Measurements from ENCODE around the gene FAM163B. TPM values are rescaled to one million over a fixed set of nuclear protein-coding genes. Genes with fewer than 3 reads are reported as not detected.

Gene FAM163B
- total RNA-seq, 1 experiment from 2014 or later = not detected

GRCh38 chr9:133537257-133537656, 71.9 kb downstream of the FAM163B start:
- Mint-ChIP-seq H3K36me3 (ENCODE audit: insufficient read depth, unreplicated experiment) (no peaks in the 10 kb centered on the region), H3K27me3 (ENCODE audit: insufficient read depth, unreplicated experiment) (no peaks in the 10 kb centered on the region), H3K9me3 (ENCODE audit: unreplicated experiment) (no peaks in the 10 kb centered on the region), H3K4me1 (ENCODE audit: low read depth, unreplicated experiment) (no peaks in the 10 kb centered on the region), H3K27ac (ENCODE audit: unreplicated experiment) (no peak overlapping the region), H3K4me3 (ENCODE audit: unreplicated experiment) (no peak overlapping the region)
- POLR2A ChIA-PET = no interaction called here
- Histone ChIP-seq H3K27me3 (replicated peaks; ENCODE audit: control insufficient read depth, insufficient read depth, low read length) (no peaks in the 10 kb centered on the region), H3K4me3 (ENCODE audit: low read depth, low read length) (no peak overlapping the region), H3K4me1 (peaks cover 5% of the 10 kb centered on the region; the same call in 1 of the 2 replicates), H3K9me3 (no peaks in the 10 kb centered on the region), H3K36me3 (ENCODE audit: control insufficient read depth, insufficient read depth, low read length) (no peaks in the 10 kb centered on the region)
- BruUV-seq (replicated peaks) = no TSS peak
- intact Hi-C loops (cut with micrococcal nuclease; ENCODE audit: unreplicated experiment) = no loop called here
- TF ChIP-seq CTCF (IDR thresholded peaks at IDR 0.05; ENCODE audit: insufficient read depth in 1 of 2, low read depth in 1 of 2, low read length in 1 of 2, severe bottlenecking in 1 of 2, unreplicated experiment in 1 of 2) = no peak
- CTCF ChIA-PET = no interaction called here
- DNase-seq = no peak

GRCh38 chr9:133536536-133536935, 72.7 kb downstream of the FAM163B start:
- CTCF ChIA-PET = no interaction called here
- Histone ChIP-seq H3K27me3 (replicated peaks; ENCODE audit: control insufficient read depth, insufficient read depth, low read length) (no peaks in the 10 kb centered on the region), H3K4me3 (ENCODE audit: low read depth, low read length) (no peak overlapping the region), H3K4me1 (peaks cover 5% of the 10 kb centered on the region; the same call in 1 of the 2 replicates), H3K36me3 (ENCODE audit: control insufficient read depth, insufficient read depth, low read length) (no peaks in the 10 kb centered on the region), H3K9me3 (no peaks in the 10 kb centered on the region)
- no peaks in the 10 kb centered on the region for H3K9me3 Mint-ChIP-seq (ENCODE audit: unreplicated experiment)
- TF ChIP-seq CTCF (IDR thresholded peaks at IDR 0.05; ENCODE audit: insufficient read depth in 1 of 2, low read depth in 1 of 2, low read length in 1 of 2, severe bottlenecking in 1 of 2, unreplicated experiment in 1 of 2) = no peak
- DNase-seq = no peak
- no peak overlapping the region for H3K27ac Mint-ChIP-seq (ENCODE audit: unreplicated experiment)
- H3K36me3 Mint-ChIP-seq (ENCODE audit: insufficient read depth, unreplicated experiment) = no peaks in the 10 kb centered on the region
- no TSS peak for BruUV-seq (replicated peaks)
- no peaks in the 10 kb centered on the region for H3K27me3 Mint-ChIP-seq (ENCODE audit: insufficient read depth, unreplicated experiment)
- no peaks in the 10 kb centered on the region for H3K4me1 Mint-ChIP-seq (ENCODE audit: low read depth, unreplicated experiment)
- POLR2A ChIA-PET = no interaction called here
- intact Hi-C loops (cut with micrococcal nuclease; ENCODE audit: unreplicated experiment) = no loop called here
- H3K4me3 Mint-ChIP-seq (ENCODE audit: unreplicated experiment) = no peak overlapping the region

GRCh38 chr9:133536080-133536479, 73.1 kb downstream of the FAM163B start:
- Histone ChIP-seq H3K4me3 (ENCODE audit: low read depth, low read length) (no peak overlapping the region), H3K36me3 (ENCODE audit: control insufficient read depth, insufficient read depth, low read length) (no peaks in the 10 kb centered on the region), H3K9me3 (no peaks in the 10 kb centered on the region), H3K27me3 (replicated peaks; ENCODE audit: control insufficient read depth, insufficient read depth, low read length) (no peaks in the 10 kb centered on the region), H3K4me1 (peaks cover 5% of the 10 kb centered on the region; the same call in 1 of the 2 replicates)
- no TSS peak for BruUV-seq (replicated peaks)
- intact Hi-C loops (cut with micrococcal nuclease; ENCODE audit: unreplicated experiment) = no loop called here
- no peak for TF ChIP-seq CTCF (IDR thresholded peaks at IDR 0.05; ENCODE audit: insufficient read depth in 1 of 2, low read depth in 1 of 2, low read length in 1 of 2, severe bottlenecking in 1 of 2, unreplicated experiment in 1 of 2)
- no peak for DNase-seq
- no peak overlapping the region for H3K4me3 Mint-ChIP-seq (ENCODE audit: unreplicated experiment)
- H3K4me1 Mint-ChIP-seq (ENCODE audit: low read depth, unreplicated experiment) = no peaks in the 10 kb centered on the region
- CTCF ChIA-PET = no interaction called here
- H3K27me3 Mint-ChIP-seq (ENCODE audit: insufficient read depth, unreplicated experiment) = no peaks in the 10 kb centered on the region
- H3K36me3 Mint-ChIP-seq (ENCODE audit: insufficient read depth, unreplicated experiment) = no peaks in the 10 kb centered on the region
- no peak overlapping the region for H3K27ac Mint-ChIP-seq (ENCODE audit: unreplicated experiment)
- no peaks in the 10 kb centered on the region for H3K9me3 Mint-ChIP-seq (ENCODE audit: unreplicated experiment)
- POLR2A ChIA-PET = no interaction called here
